B cell (primary cell): ENCODE data around the gene LARGE2. TPM values are rescaled to one million over a fixed set of nuclear protein-coding genes. Genes with fewer than 3 reads are reported as not detected.

Source experiments
- ATAC-seq: fragments of 200-7000 bp; cut with Tn5 transposase; one replicate; pipeline ENCODE4 v1.10.0; 2021; ENCODE audit warnings: low read depth, mild to moderate bottlenecking, moderate number of reproducible peaks, moderate library complexity
- CTCF ChIA-PET: fragments of 350-600 bp; sonication (Branson Sonifier 250); formaldehyde crosslinking; loops from one replicate; lab custom pipeline; 2021; ENCODE audit warnings: antibody characterized with exemption, inconsistent platforms; lab: Charles Lee
- POLR2A ChIA-PET: fragments of 350-600 bp; sonication (Branson Sonifier 250); formaldehyde crosslinking; loops from one replicate; lab custom pipeline; 2021; ENCODE audit warnings: antibody characterized with exemption; lab: Charles Lee
- DNase-seq: peaks from one replicate; pipeline ENCODE4 v3.0.0; 2013
- H2AFZ ChIP-seq: 2 replicates; pipeline ENCODE4 v1.6.1; 2012; ENCODE audit warnings: mild to moderate bottlenecking, low read depth, low read length; ENCODE audit not compliant: insufficient read depth, poor library complexity, severe bottlenecking
- H3K27ac ChIP-seq, 2 donors: 1 replicate in 1 of 2; 2 replicates in 1 of 2; pipeline ENCODE4 v1.5.1; 2012 to 2013; ENCODE audit warnings: low read length in 2 of 2, mild to moderate bottlenecking in 2 of 2, moderate library complexity in 1 of 2
- H3K27me3 ChIP-seq, 4 experiments: fragments of 200-600 bp in 1 of 4; sonication (generic) in 1 of 4; replicated peaks in 1 of 4; 1 replicate in 2 of 4; 2 replicates in 2 of 4; pipeline versions ENCODE4 v1.6.1 to v1.7.0; 2013 to 2016; ENCODE audit warnings: low read length in 3 of 4, mild to moderate bottlenecking in 2 of 4, mixed read lengths in 1 of 4, moderate library complexity in 1 of 4; ENCODE audit not compliant: insufficient read depth in 4 of 4, control insufficient read depth in 3 of 4; ENCODE audit errors: control extremely low read depth in 1 of 4
- H3K36me3 ChIP-seq, 2 experiments: replicated peaks in 1 of 2; 1 replicate in 1 of 2; 2 replicates in 1 of 2; pipeline versions ENCODE4 v1.6.1 to v1.7.1; 2013; ENCODE audit warnings: low read length in 1 of 2; ENCODE audit not compliant: insufficient read depth in 2 of 2, control insufficient read depth in 1 of 2; ENCODE audit errors: control extremely low read depth in 1 of 2, extremely low read depth in 1 of 2
- H3K4me1 ChIP-seq, 2 donors: fragments of 200-600 bp in 1 of 2; sonication (generic) in 1 of 2; 1 replicate in 1 of 2; 2 replicates in 1 of 2; pipeline versions ENCODE4 v1.5.1 to v1.6.1; 2013 to 2017; ENCODE audit warnings: low read length in 2 of 2; ENCODE audit not compliant: control insufficient read depth in 2 of 2, insufficient read depth in 2 of 2
- H3K4me2 ChIP-seq: replicated peaks from 2 replicates; pipeline ENCODE3; 2012; ENCODE audit warnings: mild to moderate bottlenecking, low read depth, low read length; ENCODE audit not compliant: poor library complexity, severe bottlenecking
- H3K4me3 ChIP-seq, 5 experiments: fragments of 200-600 bp in 1 of 5; sonication (generic) in 1 of 5; 1 replicate in 3 of 5; 2 replicates in 2 of 5; pipeline versions ENCODE4 v1.5.1 to v1.7.0; 2011 to 2016; ENCODE audit warnings: low read length in 4 of 5, mild to moderate bottlenecking in 4 of 5, low read depth in 2 of 5, control low read depth in 1 of 5, moderate library complexity in 1 of 5; ENCODE audit not compliant: insufficient read depth in 1 of 5; ENCODE audit errors: control extremely low read depth in 1 of 5, extremely low read depth in 1 of 5
- H3K79me2 ChIP-seq: fragments of 200-600 bp; sonication (generic); one replicate; pipeline ENCODE4 v1.6.0; 2016; ENCODE audit warnings: low read length; ENCODE audit not compliant: control insufficient read depth, insufficient read depth
- H3K9ac ChIP-seq: fragments of 200-600 bp; sonication (generic); 2 replicates; pipeline ENCODE4 v1.6.1; 2017; ENCODE audit warnings: mild to moderate bottlenecking, low read length, moderate library complexity
- H3K9me3 ChIP-seq, 3 donors: one replicate each; pipeline versions ENCODE4 v1.6.1 to v1.7.1; 2013; ENCODE audit warnings: low read length in 2 of 3; ENCODE audit not compliant: control insufficient read depth in 2 of 3, insufficient read depth in 1 of 3; ENCODE audit errors: control extremely low read depth in 1 of 3
- H4K20me1 ChIP-seq: 2 replicates; pipeline ENCODE4 v1.6.0; 2012; ENCODE audit warnings: mild to moderate bottlenecking, low read length; ENCODE audit not compliant: insufficient read depth, control insufficient read depth, poor library complexity, severe bottlenecking
- H3K27ac Mint-ChIP-seq: one replicate; pipeline ENCODE4 v1.8.0; 2021; ENCODE audit warnings: mixed read lengths
- H3K27me3 Mint-ChIP-seq: one replicate; pipeline ENCODE4 v1.8.0; 2021; ENCODE audit warnings: mixed read lengths
- H3K4me1 Mint-ChIP-seq: one replicate; pipeline ENCODE4 v1.8.0; 2021; ENCODE audit warnings: mixed read lengths
- H3K4me3 Mint-ChIP-seq: one replicate; pipeline ENCODE4 v1.8.0; 2021; ENCODE audit warnings: mixed read lengths
- H3K9me3 Mint-ChIP-seq: one replicate; pipeline ENCODE4 v1.8.0; 2022; ENCODE audit warnings: mixed read lengths; ENCODE audit not compliant: insufficient read depth
- EZH2 ChIP-seq: IDR thresholded peaks from 2 replicates; pipeline ENCODE4 v1.6.1; 2012; ENCODE audit warnings: borderline replicate concordance, low read depth, mild to moderate bottlenecking, moderate library complexity, low read length; ENCODE audit not compliant: insufficient read depth, poor library complexity, severe bottlenecking
- WGBS: methylation state at CpG from one replicate; pipeline ENCODE4 v1.1.5; 2013; ENCODE audit warnings: missing lambda C conversion rate; ENCODE audit not compliant: insufficient coverage; 5-methylcytosine and 5-hydroxymethylcytosine counted together
- intact Hi-C: fragments of 100-400 bp; cut with micrococcal nuclease; formaldehyde crosslinking; loops from one replicate; pipeline ENCODE4 v1.10.0; 2022
- polyA plus RNA-seq: library from polyadenylated mRNA; depleted of rRNA; stranded (reverse); fragments of >200 nt; gene quantifications from 2 replicates; pipeline ENCODE4 v1.2.3, GENCODE V29; 2012
- total RNA-seq, 2 donors: library from RNA; stranded (reverse); fragments of 120-200 nt in 1 of 2; gene quantifications; 1 replicate in 1 of 2; 2 replicates in 1 of 2; pipeline versions ENCODE4 v1.2.3 to v1.2.4, GENCODE V29; 2013 to 2022
- TF ChIP-seq, protein P1 (sequence below): fragments of 200-600 bp; IDR thresholded peaks from one replicate; pipeline ENCODE4 v1.8.0; 2022; ENCODE audit warnings: antibody characterized with exemption, mild to moderate bottlenecking

The LARGE2 gene
- total and polyA plus RNA-seq, 2 donors (not counting 1 experiment from before 2014, with no cell fraction given), result 109 to 264 TPM

DNA sequence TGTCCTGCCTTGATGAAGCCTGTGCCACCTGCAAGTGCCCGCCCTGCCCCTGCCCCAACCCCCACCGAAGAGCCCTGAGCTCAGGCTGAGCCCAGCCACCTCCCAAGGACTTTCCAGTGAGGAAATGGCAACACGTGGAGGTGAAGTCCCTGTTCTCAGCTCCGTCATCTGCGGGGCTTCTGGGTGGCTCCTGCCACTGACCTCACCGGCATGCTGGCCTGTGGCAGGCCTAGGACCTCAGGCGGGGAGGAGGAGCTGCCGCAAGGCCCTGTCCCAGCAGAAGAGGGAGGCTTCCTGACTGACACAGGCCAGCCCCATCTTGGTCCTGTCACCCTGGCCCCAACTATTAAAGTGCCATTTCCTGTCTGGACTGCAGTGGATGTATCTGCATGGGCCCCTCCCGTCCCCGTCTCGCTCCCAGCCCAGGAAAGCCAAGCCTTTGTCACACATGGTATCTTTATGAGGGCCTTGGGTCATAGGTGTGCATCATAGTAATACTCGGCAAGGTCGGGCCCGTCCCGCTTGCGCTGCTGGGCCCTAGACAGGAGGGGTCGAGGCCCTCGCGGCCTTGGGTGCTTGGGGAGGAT is 16.3 kb upstream of the LARGE2 start:
- H3K27ac ChIP-seq, result no peak overlapping the region
- ATAC-seq (no peak), DNase-seq (no peak)
- H3K27me3 Mint-ChIP-seq, result no peaks in the 10 kb centered on the region
- peaks cover 0 to 13% of the 10 kb centered on the region in 2 donors for H3K4me1 ChIP-seq
- no peak overlapping the region for H3K4me3 ChIP-seq
- TF ChIP-seq EZH2, result no peak
- no peak overlapping the region for H3K4me2 ChIP-seq
- WGBS, result 64% methylated on average over 19 of the region's 19 CpGs
- intact Hi-C loops, result no loop called here
- CTCF ChIA-PET, result interaction anchor here (1.0 kb wide), 1 partner anchor 100 kb away, joined by 3 read pairs; no protein-coding TSS in a partner anchor
- no peak overlapping the region for H3K27ac Mint-ChIP-seq
- no peaks in the 10 kb centered on the region for H3K79me2 ChIP-seq
- peaks cover 13% of the 10 kb centered on the region for H3K4me1 Mint-ChIP-seq
- H3K9ac ChIP-seq, result no peak overlapping the region
- no peaks in the 10 kb centered on the region for H3K27me3 ChIP-seq
- H2AFZ ChIP-seq, result no peak overlapping the region
- H3K9me3 ChIP-seq, result no peaks in the 10 kb centered on the region
- H4K20me1 ChIP-seq, result peaks cover 20% of the 10 kb centered on the region
- no peaks in the 10 kb centered on the region for H3K9me3 Mint-ChIP-seq
- H3K36me3 ChIP-seq, result peaks cover 0 to 20% of the 10 kb centered on the region in 2 experiments
- POLR2A ChIA-PET, result interaction anchor here (1.0 kb wide), 1 partner anchor 10 kb away, joined by 5 read pairs; no protein-coding TSS in a partner anchor
- H3K4me3 Mint-ChIP-seq, result no peak overlapping the region

DNA sequence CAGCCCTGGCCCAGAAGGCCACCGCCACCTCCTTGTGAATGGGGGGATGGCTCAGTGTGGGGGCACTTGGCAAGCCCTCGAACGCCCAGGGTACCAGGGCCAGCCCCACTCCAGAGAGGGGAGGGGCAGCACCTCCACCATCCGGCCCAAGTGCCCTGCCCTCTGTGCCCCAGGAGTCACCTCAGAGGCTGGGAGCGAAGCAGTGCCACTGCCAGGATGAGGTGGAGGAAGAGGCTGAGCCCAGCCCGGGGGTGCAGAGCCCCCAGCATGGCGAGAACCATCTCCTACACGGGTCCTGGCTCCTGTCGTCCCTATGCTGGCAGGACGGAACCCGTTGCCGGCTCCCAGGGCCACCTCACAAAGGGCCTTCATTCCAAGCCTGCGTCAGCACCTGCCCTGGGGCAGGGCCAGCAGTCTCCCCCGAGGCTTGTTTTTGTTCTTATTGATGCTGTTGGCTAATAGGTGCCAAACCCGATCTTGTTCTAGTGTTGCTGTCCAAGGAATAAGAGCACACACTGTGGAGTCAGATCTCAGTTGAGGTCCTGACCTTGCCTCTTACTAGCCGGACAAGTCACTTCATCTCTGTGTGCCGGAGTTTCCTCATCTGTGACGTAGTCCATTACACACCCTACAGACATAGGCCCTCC is 15.4 kb upstream of the LARGE2 start, which contains the start of gene FREY1:
Gene FREY1, minus strand, starts transcription at position 307 of the 647 bp plus-strand sequence. Its CDS starts 26 bp downstream, at position 281.
- no peaks in the 10 kb centered on the region for H3K27me3 Mint-ChIP-seq
- H3K4me3 ChIP-seq, result no peak within 1 kb of the TSS
- ATAC-seq (no peak), DNase-seq (no peak)
- peaks cover 13% of the 10 kb centered on the region for H3K4me1 Mint-ChIP-seq
- H3K27ac ChIP-seq, result no peak within 1 kb of the TSS
- H3K9me3 Mint-ChIP-seq, result no peaks in the 10 kb centered on the region
- peaks cover 0 to 25% of the 10 kb centered on the region in 2 experiments for H3K36me3 ChIP-seq
- H3K9ac ChIP-seq, result no peak within 1 kb of the TSS
- peak within 1 kb of the TSS; percentile 33 for H3K27ac Mint-ChIP-seq
- H4K20me1 ChIP-seq, result peaks cover 24% of the 10 kb centered on the region
- H3K79me2 ChIP-seq, result no peaks in the 10 kb centered on the region
- ChIA-PET POLR2A (interaction anchor here (1.0 kb wide), 1 partner anchor 16 kb away, joined by 3 read pairs; no protein-coding TSS in a partner anchor), CTCF (interaction anchor here (0.7 to 1.0 kb wide), 2 partner anchors 34 to 99 kb away, joined by 3 read pairs; no protein-coding TSS in a partner anchor)
- H3K4me3 Mint-ChIP-seq, result no peak within 1 kb of the TSS
- H3K4me1 ChIP-seq, result peaks cover 0 to 13% of the 10 kb centered on the region in 2 donors
- H2AFZ ChIP-seq, result no peak within 1 kb of the TSS
- H3K27me3 ChIP-seq, result no peaks in the 10 kb centered on the region
- no peak for TF ChIP-seq EZH2
- TF ChIP-seq, protein P1, sequence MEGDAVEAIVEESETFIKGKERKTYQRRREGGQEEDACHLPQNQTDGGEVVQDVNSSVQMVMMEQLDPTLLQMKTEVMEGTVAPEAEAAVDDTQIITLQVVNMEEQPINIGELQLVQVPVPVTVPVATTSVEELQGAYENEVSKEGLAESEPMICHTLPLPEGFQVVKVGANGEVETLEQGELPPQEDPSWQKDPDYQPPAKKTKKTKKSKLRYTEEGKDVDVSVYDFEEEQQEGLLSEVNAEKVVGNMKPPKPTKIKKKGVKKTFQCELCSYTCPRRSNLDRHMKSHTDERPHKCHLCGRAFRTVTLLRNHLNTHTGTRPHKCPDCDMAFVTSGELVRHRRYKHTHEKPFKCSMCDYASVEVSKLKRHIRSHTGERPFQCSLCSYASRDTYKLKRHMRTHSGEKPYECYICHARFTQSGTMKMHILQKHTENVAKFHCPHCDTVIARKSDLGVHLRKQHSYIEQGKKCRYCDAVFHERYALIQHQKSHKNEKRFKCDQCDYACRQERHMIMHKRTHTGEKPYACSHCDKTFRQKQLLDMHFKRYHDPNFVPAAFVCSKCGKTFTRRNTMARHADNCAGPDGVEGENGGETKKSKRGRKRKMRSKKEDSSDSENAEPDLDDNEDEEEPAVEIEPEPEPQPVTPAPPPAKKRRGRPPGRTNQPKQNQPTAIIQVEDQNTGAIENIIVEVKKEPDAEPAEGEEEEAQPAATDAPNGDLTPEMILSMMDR, result no peak
- no peaks in the 10 kb centered on the region for H3K9me3 ChIP-seq
- intact Hi-C loops, result no loop called here
- H3K4me2 ChIP-seq, result no peak within 1 kb of the TSS
- 82% methylated on average over 18 of the region's 18 CpGs for WGBS
